ENCODE results near the gene HAUS5.

DNA sequence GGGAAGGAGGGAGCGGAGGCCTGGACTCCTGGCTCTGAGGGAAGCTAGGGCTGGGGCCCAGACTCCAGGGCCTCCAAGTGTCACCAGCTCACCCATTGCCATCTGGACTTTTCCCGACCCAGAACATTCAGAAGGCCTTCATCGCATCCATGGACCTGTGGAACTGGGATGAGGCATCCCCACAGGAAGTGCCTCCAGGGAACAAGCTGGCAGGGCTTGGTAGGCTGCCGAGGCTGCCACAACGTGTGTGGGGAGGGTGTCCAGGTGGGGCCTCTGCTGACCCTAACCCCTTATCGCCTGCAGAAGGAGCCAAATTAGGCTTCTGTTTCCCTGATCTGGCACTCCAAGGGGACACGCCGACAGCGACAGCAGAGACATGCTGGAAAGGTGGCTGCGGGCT is 29.8 kb downstream of the HAUS5 start:
- TF ChIP-seq POLR2A (IDR thresholded peaks at IDR 0.05) = no peak
- TF ChIP-seq, protein P1, sequence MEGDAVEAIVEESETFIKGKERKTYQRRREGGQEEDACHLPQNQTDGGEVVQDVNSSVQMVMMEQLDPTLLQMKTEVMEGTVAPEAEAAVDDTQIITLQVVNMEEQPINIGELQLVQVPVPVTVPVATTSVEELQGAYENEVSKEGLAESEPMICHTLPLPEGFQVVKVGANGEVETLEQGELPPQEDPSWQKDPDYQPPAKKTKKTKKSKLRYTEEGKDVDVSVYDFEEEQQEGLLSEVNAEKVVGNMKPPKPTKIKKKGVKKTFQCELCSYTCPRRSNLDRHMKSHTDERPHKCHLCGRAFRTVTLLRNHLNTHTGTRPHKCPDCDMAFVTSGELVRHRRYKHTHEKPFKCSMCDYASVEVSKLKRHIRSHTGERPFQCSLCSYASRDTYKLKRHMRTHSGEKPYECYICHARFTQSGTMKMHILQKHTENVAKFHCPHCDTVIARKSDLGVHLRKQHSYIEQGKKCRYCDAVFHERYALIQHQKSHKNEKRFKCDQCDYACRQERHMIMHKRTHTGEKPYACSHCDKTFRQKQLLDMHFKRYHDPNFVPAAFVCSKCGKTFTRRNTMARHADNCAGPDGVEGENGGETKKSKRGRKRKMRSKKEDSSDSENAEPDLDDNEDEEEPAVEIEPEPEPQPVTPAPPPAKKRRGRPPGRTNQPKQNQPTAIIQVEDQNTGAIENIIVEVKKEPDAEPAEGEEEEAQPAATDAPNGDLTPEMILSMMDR (IDR thresholded peaks at IDR 0.05) = no peak
